GM19193 (cell line): Measurements from ENCODE around the gene MYCN.

Experiments used
- POLR2A ChIP-seq: IDR thresholded peaks from 4 replicates; pipeline ENCODE4 v1.6.1; 2011; ENCODE audit not compliant: insufficient read depth, insufficient read length; ENCODE audit errors: extremely low read depth

MYCN gene

GRCh38 chr2:15936277-15937104, 3.9 kb upstream of the MYCN start:
- no peak for TF ChIP-seq POLR2A

GRCh38 chr2:15937105-15937881, 3.1 kb upstream of the MYCN start:
- TF ChIP-seq POLR2A: no peak

GRCh38 chr2:15937882-15938802, 2.2 kb upstream of the MYCN start:
- no peak for TF ChIP-seq POLR2A

GRCh38 chr2:15938803-15939555, 1.4 kb upstream of the MYCN start:
- no peak for TF ChIP-seq POLR2A

GRCh38 chr2:15939556-15939853, 845 bp upstream of the MYCN start:
- TF ChIP-seq POLR2A: no peak

- TF ChIP-seq POLR2A: no peak
Measured at GRCh38 chr2:15940661-15941480, 521 bp downstream of the MYCN start.

DNA sequence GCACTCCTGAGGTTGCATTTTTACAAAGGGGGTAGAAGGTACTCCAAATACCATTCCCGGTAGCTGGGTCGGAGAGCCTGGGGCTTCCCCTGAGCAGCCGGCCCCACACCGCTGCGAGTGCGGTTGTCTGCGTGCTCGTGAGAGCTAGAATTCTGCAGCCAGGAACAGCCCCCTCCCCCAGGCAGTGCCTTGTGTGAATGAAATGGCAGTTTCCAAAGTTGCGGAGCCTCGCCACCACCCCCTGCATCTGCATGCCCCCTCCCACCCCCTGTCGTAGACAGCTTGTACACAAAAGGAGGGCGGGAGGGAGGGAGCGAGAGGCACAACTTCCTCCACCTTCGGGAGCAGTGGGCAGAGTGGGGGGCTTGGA, 1.1 kb downstream of the MYCN start:
- no peak for TF ChIP-seq POLR2A

- no peak for TF ChIP-seq POLR2A
Measured at GRCh38 chr2:15941871-15942710, 1.7 kb downstream of the MYCN start.

DNA sequence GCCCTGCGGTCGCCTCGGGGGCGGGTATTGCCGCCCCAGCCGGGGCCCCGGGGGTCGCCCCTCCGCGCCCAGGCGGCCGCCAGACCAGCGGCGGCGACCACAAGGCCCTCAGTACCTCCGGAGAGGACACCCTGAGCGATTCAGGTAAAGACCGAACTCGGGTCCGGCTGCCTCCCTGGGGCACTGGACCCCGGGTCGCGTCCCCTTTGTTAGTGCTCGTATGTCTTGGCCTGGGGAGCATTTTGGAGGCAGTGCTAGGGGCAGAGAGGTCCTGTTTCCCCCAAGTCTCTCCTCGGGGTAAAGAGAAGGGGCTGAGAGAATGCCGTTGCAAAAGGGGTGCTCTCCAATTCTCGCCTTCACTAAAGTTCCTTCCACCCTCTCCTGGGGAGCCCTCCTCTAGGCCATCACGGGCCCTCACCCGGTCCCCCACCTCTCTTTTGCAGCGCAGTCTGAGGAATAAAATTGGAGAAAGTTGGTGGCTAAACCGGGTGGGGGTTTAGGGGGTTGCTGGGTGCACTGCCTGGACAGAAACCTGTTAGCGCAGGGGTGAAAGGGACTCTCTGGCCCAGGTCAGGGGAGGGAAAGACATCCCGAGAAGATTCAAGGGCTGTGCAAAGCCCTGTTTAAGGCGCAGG, 2.5 kb downstream of the MYCN start:
- TF ChIP-seq POLR2A: no peak

DNA sequence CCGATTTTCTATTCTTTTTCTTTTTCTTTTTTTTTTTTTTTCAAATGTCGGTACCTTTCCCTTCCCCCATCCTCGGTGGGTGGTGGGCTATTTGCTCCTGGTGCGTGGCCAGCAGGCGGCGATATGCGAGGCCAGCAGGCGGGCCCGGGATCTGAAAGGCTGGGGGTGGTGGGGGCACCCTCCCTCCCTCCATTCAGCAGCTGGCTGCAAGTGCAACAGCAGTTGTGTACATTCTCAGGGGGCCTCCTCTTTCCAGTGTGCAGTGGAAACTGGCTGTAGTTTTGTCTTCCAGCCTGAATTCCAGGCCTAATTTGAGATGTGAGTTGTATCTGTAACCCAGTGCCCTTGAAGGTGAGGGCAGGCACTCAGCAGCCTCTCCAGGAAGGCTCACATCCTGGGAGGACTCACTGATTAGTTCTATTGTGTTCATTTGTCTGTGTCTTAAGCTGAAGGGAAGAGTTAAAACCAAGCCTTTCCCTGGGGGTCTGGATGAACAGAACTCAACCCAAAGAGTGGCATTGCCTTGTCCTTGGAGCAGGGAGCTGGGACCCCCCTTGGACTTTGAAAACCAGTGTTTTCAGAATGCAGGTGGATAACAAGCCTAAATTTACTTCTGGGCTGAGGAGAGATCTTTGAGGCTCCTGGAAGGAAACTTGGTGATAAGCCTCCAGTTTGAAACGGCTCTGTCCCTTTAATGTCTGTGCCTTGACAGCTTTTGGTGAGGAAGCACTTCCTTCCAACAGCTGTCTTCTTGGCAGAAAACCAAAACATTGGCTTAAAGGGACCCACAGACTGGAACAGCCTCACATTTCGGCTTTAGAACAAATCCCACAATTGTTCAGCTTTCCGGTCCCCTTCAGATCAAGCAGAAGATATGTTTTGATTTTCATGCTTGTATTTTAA, 3.3 kb downstream of the MYCN start:
- no peak for TF ChIP-seq POLR2A

DNA sequence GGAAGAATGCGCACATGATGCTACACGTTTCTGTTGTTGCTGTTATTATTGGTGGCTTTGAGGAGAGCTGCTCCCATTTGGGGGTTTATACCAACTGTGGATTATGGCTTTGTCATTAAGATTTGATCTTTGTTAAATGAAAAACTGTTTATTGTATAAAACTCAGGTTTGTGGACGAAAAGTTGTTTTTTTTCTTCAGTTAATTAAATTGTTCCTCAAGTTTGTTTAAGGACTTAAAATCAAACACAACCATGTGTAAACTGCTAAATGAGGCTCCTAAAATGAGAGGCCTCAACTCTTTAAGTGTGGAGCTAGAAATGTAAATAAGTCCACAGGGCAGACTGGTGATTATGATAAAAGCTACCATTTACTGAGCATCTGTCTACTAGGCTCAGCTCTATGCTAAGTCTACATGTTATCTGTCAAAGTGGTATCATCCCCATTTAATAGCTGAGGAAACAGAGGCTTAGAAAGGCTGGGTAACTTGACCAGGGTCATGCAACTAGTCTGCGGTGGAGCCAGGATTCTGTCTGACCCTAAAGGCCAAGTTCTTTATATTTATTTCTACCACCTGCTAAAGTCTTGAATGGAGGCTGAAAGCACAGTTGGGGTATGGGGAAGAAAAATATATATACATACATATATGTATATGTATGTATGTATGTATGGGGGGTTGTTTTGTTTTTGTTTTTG, 4.1 kb downstream of the MYCN start:
- no peak for TF ChIP-seq POLR2A
